Testis (tissue), 3 donors: Measurements from ENCODE around the gene CILP2. TPM values are rescaled to one million over a fixed set of nuclear protein-coding genes. Genes with fewer than 3 reads are reported as not detected.

Experiments
- DNase-seq: peaks from one replicate; pipeline ENCODE4 v3.0.0-alpha.2; 2019
- H3K27ac ChIP-seq, 2 donors: fragments of 200-600 bp; sonication (generic); one replicate each; pipeline ENCODE4 v1.5.1; 2019
- H3K27me3 ChIP-seq: fragments of 200-600 bp; sonication (generic); one replicate; pipeline ENCODE4 v1.5.1; 2019
- H3K36me3 ChIP-seq: fragments of 200-600 bp; sonication (generic); one replicate; pipeline ENCODE4 v1.5.1; 2017; ENCODE audit warnings: low read depth; ENCODE audit errors: missing control alignments
- H3K4me1 ChIP-seq: fragments of 200-600 bp; sonication (generic); one replicate; pipeline ENCODE4 v1.5.1; 2019
- H3K4me3 ChIP-seq, 2 donors: fragments of 200-600 bp; sonication (generic); one replicate each; pipeline ENCODE4 v1.5.1; 2017 to 2019
- H3K9me3 ChIP-seq: fragments of 200-600 bp; sonication (generic); one replicate; pipeline ENCODE4 v1.5.1; 2017
- POLR2A ChIP-seq: fragments of 450-650 bp; IDR thresholded peaks from one replicate; pipeline ENCODE4 v1.6.1; 2017; ENCODE audit warnings: antibody characterized with exemption, mild to moderate bottlenecking, moderate library complexity
- WGBS, 2 donors: methylation state at CpG; one replicate each; pipeline ENCODE4 v1.1.5; 2018; 5-methylcytosine and 5-hydroxymethylcytosine counted together
- intact Hi-C: fragments of 100-400 bp; cut with DNase I; formaldehyde crosslinking; loops from one replicate; pipeline ENCODE4 v1.15.1; 2023; ENCODE audit warnings: low total_unique reads
- polyA plus RNA-seq: library from polyadenylated mRNA; stranded (reverse); fragments of 350-450 nt; fragmentation: Illumina TruSeq; extraction: RNeasy Lipid Tissue Mini Kit (QIAGEN cat#74804); gene quantifications from one replicate; pipeline ENCODE4 v1.2.3, GENCODE V29; 2014; ENCODE audit warnings: low read depth, low replicate concordance; ENCODE audit not compliant: insufficient read depth
- total RNA-seq, 2 donors: library from RNA; depleted of rRNA; stranded (reverse); fragments of >200 nt; gene quantifications; one replicate each; pipeline ENCODE4 v1.2.3, GENCODE V29; 2016
- TF ChIP-seq, protein P1 (sequence below), 3 experiments: fragments of 450-650 bp in 2 of 3; fragments of 200-600 bp in 1 of 3; sonication (generic) in 1 of 3; IDR thresholded peaks; one replicate each; pipeline ENCODE4 v1.5.1; 2016 to 2019; ENCODE audit warnings: antibody characterized with exemption in 3 of 3, mild to moderate bottlenecking in 2 of 3, moderate library complexity in 1 of 3

Gene CILP2
- total and polyA plus RNA-seq, 3 donors from 2014 or later: 5.6 to 10.0 (median 9.5) TPM

- H3K4me3 ChIP-seq: no peak overlapping the region
- no peaks in the 10 kb centered on the region for H3K9me3 ChIP-seq
- H3K27me3 ChIP-seq: no peaks in the 10 kb centered on the region
- 85 to 91% methylated on average over 26 of the region's 26 CpGs for WGBS, 2 donors
- no peaks in the 10 kb centered on the region for H3K4me1 ChIP-seq
- no peaks in the 10 kb centered on the region for H3K36me3 ChIP-seq
- no peak for TF ChIP-seq POLR2A
- TF ChIP-seq, protein P1, sequence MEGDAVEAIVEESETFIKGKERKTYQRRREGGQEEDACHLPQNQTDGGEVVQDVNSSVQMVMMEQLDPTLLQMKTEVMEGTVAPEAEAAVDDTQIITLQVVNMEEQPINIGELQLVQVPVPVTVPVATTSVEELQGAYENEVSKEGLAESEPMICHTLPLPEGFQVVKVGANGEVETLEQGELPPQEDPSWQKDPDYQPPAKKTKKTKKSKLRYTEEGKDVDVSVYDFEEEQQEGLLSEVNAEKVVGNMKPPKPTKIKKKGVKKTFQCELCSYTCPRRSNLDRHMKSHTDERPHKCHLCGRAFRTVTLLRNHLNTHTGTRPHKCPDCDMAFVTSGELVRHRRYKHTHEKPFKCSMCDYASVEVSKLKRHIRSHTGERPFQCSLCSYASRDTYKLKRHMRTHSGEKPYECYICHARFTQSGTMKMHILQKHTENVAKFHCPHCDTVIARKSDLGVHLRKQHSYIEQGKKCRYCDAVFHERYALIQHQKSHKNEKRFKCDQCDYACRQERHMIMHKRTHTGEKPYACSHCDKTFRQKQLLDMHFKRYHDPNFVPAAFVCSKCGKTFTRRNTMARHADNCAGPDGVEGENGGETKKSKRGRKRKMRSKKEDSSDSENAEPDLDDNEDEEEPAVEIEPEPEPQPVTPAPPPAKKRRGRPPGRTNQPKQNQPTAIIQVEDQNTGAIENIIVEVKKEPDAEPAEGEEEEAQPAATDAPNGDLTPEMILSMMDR (IDR thresholded peaks at IDR 0.05): no peak
- H3K27ac ChIP-seq: no peak overlapping the region
- intact Hi-C loops: no loop called here
- DNase-seq: no peak
Observed at GRCh38 chr19:19501798-19502197, 36.3 kb upstream of the CILP2 start.

DNA sequence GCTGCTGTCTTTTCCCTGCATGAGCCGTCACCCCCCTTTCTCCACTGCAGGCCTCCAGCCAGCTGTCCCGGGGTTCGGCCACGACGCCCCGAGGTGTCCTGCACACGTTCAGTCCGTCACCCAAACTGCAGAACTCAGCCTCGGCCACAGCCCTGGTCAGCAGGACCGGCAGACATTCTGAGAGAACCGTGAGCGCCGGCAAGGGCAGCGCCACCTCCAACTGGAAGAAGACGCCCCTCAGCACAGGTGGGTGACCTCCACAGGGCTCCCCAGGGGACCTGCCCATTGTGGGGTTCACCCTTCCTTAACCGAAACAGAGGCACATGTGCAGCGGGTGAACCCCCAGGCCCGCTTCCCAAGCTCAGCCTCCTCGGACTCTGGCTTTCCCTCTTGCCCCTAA, 35.8 kb upstream of the CILP2 start:
- no peaks in the 10 kb centered on the region for H3K4me1 ChIP-seq
- no peak for DNase-seq
- 94 to 95% methylated on average over 19 of the region's 19 CpGs for WGBS, 2 donors
- no peaks in the 10 kb centered on the region for H3K36me3 ChIP-seq
- TF ChIP-seq POLR2A: no peak
- H3K9me3 ChIP-seq: no peaks in the 10 kb centered on the region
- H3K27me3 ChIP-seq: no peaks in the 10 kb centered on the region
- H3K27ac ChIP-seq: no peak overlapping the region
- no peak overlapping the region for H3K4me3 ChIP-seq
- intact Hi-C loops: no loop called here

GRCh38 chr19:19502808-19503602, 35.1 kb upstream of the CILP2 start:
- no peaks in the 10 kb centered on the region for H3K4me1 ChIP-seq
- no peaks in the 10 kb centered on the region for H3K27me3 ChIP-seq
- intact Hi-C loops: no loop called here
- H3K4me3 ChIP-seq: no peak overlapping the region
- H3K36me3 ChIP-seq: no peaks in the 10 kb centered on the region
- WGBS, 2 donors: 92 to 93% methylated on average over 18 of the region's 18 CpGs
- H3K9me3 ChIP-seq: no peaks in the 10 kb centered on the region
- DNase-seq: no peak
- H3K27ac ChIP-seq: no peak overlapping the region
- no peak for TF ChIP-seq POLR2A
- TF ChIP-seq, protein P1 (IDR thresholded peaks at IDR 0.05): no peak

DNA sequence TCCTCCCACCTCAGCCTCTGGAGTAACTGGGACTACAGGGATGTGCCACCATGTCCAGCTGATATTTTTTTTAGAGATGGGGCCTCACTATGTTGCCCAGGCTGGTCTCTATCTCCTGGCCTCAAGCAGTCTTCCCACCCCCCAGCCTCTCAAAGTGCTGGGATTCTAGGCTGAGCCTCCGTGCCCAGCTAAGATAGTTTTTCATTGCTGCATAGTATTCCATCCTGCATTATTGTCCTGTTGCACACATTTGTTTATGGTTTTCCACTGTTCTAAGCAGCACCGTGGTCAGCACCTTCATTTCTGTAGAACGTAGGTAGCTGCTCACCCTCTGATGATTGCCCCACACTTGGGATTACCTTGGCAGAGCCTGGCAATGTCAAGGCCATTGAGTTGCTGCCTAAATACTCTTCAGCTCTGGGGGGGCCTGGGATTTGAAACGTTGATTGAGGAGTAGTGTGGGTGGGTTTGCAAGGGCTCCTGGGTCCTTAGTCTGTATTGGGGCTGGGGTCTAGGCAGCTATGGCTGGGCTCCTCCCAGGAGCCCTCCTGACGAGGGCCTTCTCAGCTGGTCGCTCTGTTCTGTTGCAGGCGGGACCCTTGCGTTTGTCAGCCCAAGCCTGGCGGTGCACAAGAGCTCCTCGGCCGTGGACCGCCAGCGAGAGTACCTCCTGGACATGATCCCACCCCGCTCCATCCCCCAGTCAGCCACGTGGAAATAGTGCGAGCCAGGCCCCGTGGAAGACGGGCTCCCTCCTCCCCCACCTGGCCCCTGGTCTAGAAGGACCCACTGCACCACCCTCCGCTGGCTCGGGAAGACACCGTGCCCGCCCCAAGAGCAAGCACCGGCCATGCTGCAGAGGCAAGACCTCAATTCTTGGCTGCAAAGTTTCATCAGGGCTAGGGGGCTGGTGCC, 33.1 kb upstream of the CILP2 start:
- WGBS, 2 donors: 91 to 92% methylated on average over 15 to 18 of the region's 23 CpGs
- Histone ChIP-seq H3K27me3 (no peaks in the 10 kb centered on the region), H3K36me3 (no peaks in the 10 kb centered on the region), H3K4me1 (no peaks in the 10 kb centered on the region), H3K27ac (no peak overlapping the region), H3K9me3 (no peaks in the 10 kb centered on the region), H3K4me3 (no peak overlapping the region)
- TF ChIP-seq, protein P1 (IDR thresholded peaks at IDR 0.05): no peak
- TF ChIP-seq POLR2A: no peak
- intact Hi-C loops: no loop called here
- DNase-seq: no peak

GRCh38 chr19:19505669-19506326, 32.3 kb upstream of the CILP2 start:
- no peaks in the 10 kb centered on the region for H3K4me1 ChIP-seq
- no peaks in the 10 kb centered on the region for H3K9me3 ChIP-seq
- no peak overlapping the region for H3K4me3 ChIP-seq
- intact Hi-C loops: no loop called here
- 79 to 84% methylated on average over 27 of the region's 27 CpGs for WGBS, 2 donors
- H3K36me3 ChIP-seq: no peaks in the 10 kb centered on the region
- DNase-seq: no peak
- H3K27me3 ChIP-seq: no peaks in the 10 kb centered on the region
- no peak overlapping the region for H3K27ac ChIP-seq
- TF ChIP-seq POLR2A: no peak
- TF ChIP-seq, protein P1 (IDR thresholded peaks at IDR 0.05): no peak
